Islet of Langerhans (tissue), 1 donor: ENCODE results near the gene LSS.

Source experiments
- FAIRE-seq: peaks from one replicate; lab custom pipeline; 2011; peaks lifted over from hg19 to GRCh38; lab: Jason Lieb, UNC

The LSS gene

GRCh38 chr21:46228345-46229051 is at the start of gene LSS:
TSS of gene LSS (minus strand) at chr21:46228774. CDS start at chr21:46228745, 29 bp downstream.
- no peak for FAIRE-seq

GRCh38 chr21:46274797-46275390 is 46.3 kb upstream of the LSS start:
- no peak for FAIRE-seq

GRCh38 chr21:46273341-46273740 is 44.8 kb upstream of the LSS start:
- no peak for FAIRE-seq

- no peak for FAIRE-seq
Observed at GRCh38 chr21:46269466-46269865, 40.9 kb upstream of the LSS start.

- no peak for FAIRE-seq
Observed at GRCh38 chr21:46268371-46268770, 39.8 kb upstream of the LSS start.

GRCh38 chr21:46266946-46267345 is 38.4 kb upstream of the LSS start:
- FAIRE-seq: no peak

- no peak for FAIRE-seq
Observed at GRCh38 chr21:46265736-46266525, 37.4 kb upstream of the LSS start.

GRCh38 chr21:46264690-46265144 is 36.1 kb upstream of the LSS start:
- FAIRE-seq: no peak

- no peak for FAIRE-seq
Observed at GRCh38 chr21:46264046-46264689, 35.6 kb upstream of the LSS start.

- FAIRE-seq: no peak
Observed at GRCh38 chr21:46256501-46256994, 28.0 kb upstream of the LSS start.

GRCh38 chr21:46255758-46256337 is 27.3 kb upstream of the LSS start:
- FAIRE-seq: no peak

GRCh38 chr21:46255166-46255565 is 26.6 kb upstream of the LSS start:
- FAIRE-seq: no peak

- FAIRE-seq: no peak
Observed at GRCh38 chr21:46254208-46254975, 25.8 kb upstream of the LSS start.

GRCh38 chr21:46253610-46254124 is 25.1 kb upstream of the LSS start:
- FAIRE-seq: no peak

- FAIRE-seq: no peak
Observed at GRCh38 chr21:46252840-46253239, 24.3 kb upstream of the LSS start.

GRCh38 chr21:46250146-46250725 is 21.7 kb upstream of the LSS start:
- FAIRE-seq: no peak

- no peak for FAIRE-seq
Observed at GRCh38 chr21:46248827-46249226, 20.3 kb upstream of the LSS start.

- FAIRE-seq: no peak
Observed at GRCh38 chr21:46248422-46248782, 19.8 kb upstream of the LSS start.

GRCh38 chr21:46247699-46248421 is 19.3 kb upstream of the LSS start:
- no peak for FAIRE-seq

GRCh38 chr21:46246345-46246744 is 17.8 kb upstream of the LSS start:
- FAIRE-seq: no peak
